K562 (cell line): ENCODE data around the gene LNPEP. TPM values are rescaled to one million over a fixed set of nuclear protein-coding genes. Genes with fewer than 3 reads are reported as not detected.

Source experiments
- ATAC-seq: fragments of 200-7000 bp; cut with Tn5 transposase; 3 replicates; pipeline ENCODE4 v1.9.1; 2020; ENCODE audit warnings: moderate library complexity
- BruUV-seq: library from RNA; stranded (reverse); fragments of 400-500 nt; replicated peaks from 2 replicates; lab custom pipeline; 2021; lab: Mats Ljungman, UMichigan
- CTCF ChIA-PET: fragments of 300-600 bp; formaldehyde crosslinking; extraction: SDS; loops from one replicate; lab custom pipeline; 2021; ENCODE audit warnings: low intra/inter-chr PET ratio; lab: Yijun Ruan, JAX
- POLR2A ChIA-PET: fragments of 300-600, 350-650 bp; sonication (Branson Sonifier 250); formaldehyde crosslinking; extraction: SDS; loops from one replicate; lab custom pipeline; 2021; ENCODE audit warnings: antibody characterized with exemption, inconsistent platforms; lab: Yijun Ruan, JAX
- DNase-seq, 4 experiments: peaks; one replicate each; pipeline versions ENCODE4 v3.0.0 to v3.0.0-alpha.2; 2011 to 2018; ENCODE audit warnings: low spot score in 3 of 4, mixed read lengths in 3 of 4; ENCODE audit errors: extremely low read depth in 1 of 4
- FAIRE-seq: peaks from 2 replicates; lab custom pipeline; 2011; peaks lifted over from hg19 to GRCh38; lab: Jason Lieb, UNC
- H2AFZ ChIP-seq: 2 replicates; pipeline ENCODE4 v1.6.0; 2011; ENCODE audit warnings: low read depth, low read length, control low read depth, inconsistent platforms
- H3K27ac ChIP-seq: fragments of 200-600 bp; 3 replicates; pipeline ENCODE4 v1.8.0; 2011; ENCODE audit warnings: low read depth, mild to moderate bottlenecking, control low read depth, inconsistent platforms, low read length, moderate library complexity, mixed read lengths; ENCODE audit errors: extremely low read depth
- H3K27me3 ChIP-seq, 2 experiments: fragments of 300-600 bp in 1 of 2; 2 replicates in 1 of 2; 3 replicates in 1 of 2; pipeline versions ENCODE4 v1.6.0 to v1.8.0; 2011; ENCODE audit warnings: inconsistent platforms in 2 of 2, low read length in 2 of 2, mild to moderate bottlenecking in 1 of 2, mixed read lengths in 1 of 2, moderate library complexity in 1 of 2; ENCODE audit not compliant: control insufficient read depth in 2 of 2, insufficient read depth in 2 of 2
- H3K36me3 ChIP-seq: fragments of 300-600 bp; 3 replicates; pipeline ENCODE4 v1.8.0; 2011; ENCODE audit warnings: mild to moderate bottlenecking, low read length, inconsistent platforms; ENCODE audit not compliant: control insufficient read depth, insufficient read depth
- H3K4me1 ChIP-seq, 2 experiments: fragments of 200-600 bp in 1 of 2; replicated peaks in 1 of 2; 2 replicates in 1 of 2; 3 replicates in 1 of 2; pipeline versions ENCODE4 v1.5.1 to v1.8.0; 2011; ENCODE audit warnings: inconsistent platforms in 2 of 2, low read length in 2 of 2, mild to moderate bottlenecking in 1 of 2, mixed read lengths in 1 of 2, moderate library complexity in 1 of 2; ENCODE audit not compliant: control insufficient read depth in 2 of 2, insufficient read depth in 2 of 2
- H3K4me2 ChIP-seq: 2 replicates; pipeline ENCODE4 v1.6.1; 2011; ENCODE audit warnings: low read length, control low read depth, inconsistent platforms, mixed read lengths; ENCODE audit not compliant: insufficient read depth
- H3K4me3 ChIP-seq: fragments of 200-600 bp; sonication (generic), shearing (Covaris generic); 2 replicates; pipeline ENCODE4 v1.5.1; 2016; ENCODE audit warnings: control low read depth, inconsistent platforms
- H3K79me2 ChIP-seq: fragments of 200-600 bp; 3 replicates; pipeline ENCODE4 v1.8.0; 2011; ENCODE audit warnings: low read length, inconsistent platforms; ENCODE audit not compliant: control insufficient read depth, insufficient read depth
- H3K9ac ChIP-seq, 2 experiments: 2 replicates each; pipeline versions ENCODE4 v1.6.0 to v1.6.1; 2011; ENCODE audit warnings: low read depth in 2 of 2, low read length in 2 of 2, control low read depth in 1 of 2, inconsistent platforms in 1 of 2, mild to moderate bottlenecking in 1 of 2, mixed read lengths in 1 of 2; ENCODE audit not compliant: insufficient read depth in 1 of 2
- H3K9me1 ChIP-seq: one replicate; pipeline ENCODE4 v1.6.0; 2011; ENCODE audit warnings: inconsistent platforms, mild to moderate bottlenecking, low read length, moderate library complexity; ENCODE audit not compliant: control insufficient read depth, insufficient read depth
- H3K9me3 ChIP-seq: replicated peaks from 2 replicates; pipeline ENCODE4 v1.5.1; 2011; ENCODE audit warnings: low read depth, low read length, inconsistent platforms; ENCODE audit not compliant: control insufficient read depth, insufficient read depth
- H4K20me1 ChIP-seq: replicated peaks from 2 replicates; pipeline ENCODE4 v1.6.1; 2011; ENCODE audit warnings: low read length, inconsistent platforms, mixed read lengths; ENCODE audit not compliant: control insufficient read depth, insufficient read depth
- FIP1L1 ChIP-seq: fragments of 200-400 bp; formaldehyde crosslinking; IDR thresholded peaks from 2 replicates; pipeline ENCODE4 v1.6.1; 2018; ENCODE audit warnings: mild to moderate bottlenecking, low read depth, low read length; ENCODE audit not compliant: poor library complexity, severe bottlenecking
- HIVEP1 ChIP-seq: fragments of 250-450 bp; sonication (Bioruptor Pico); IDR thresholded peaks from 2 replicates; pipeline ENCODE4 v1.4.0; 2020; ENCODE audit warnings: mild to moderate bottlenecking
- RBM22 ChIP-seq: fragments of 200-400 bp; formaldehyde crosslinking; IDR thresholded peaks from 2 replicates; pipeline ENCODE4 v1.6.1; 2018; ENCODE audit warnings: low read length, low read depth; ENCODE audit not compliant: poor library complexity, severe bottlenecking
- RFX1 ChIP-seq: fragments of 450-650 bp; IDR thresholded peaks from 2 replicates; pipeline ENCODE4 v1.6.1; 2016; ENCODE audit warnings: mild to moderate bottlenecking, moderate library complexity
- STAT5B ChIP-seq: fragments of 250-450 bp; sonication (Bioruptor Pico); IDR thresholded peaks from 2 replicates; pipeline ENCODE4 v1.8.0; 2021; ENCODE audit warnings: mild to moderate bottlenecking, inconsistent platforms
- TAF7 ChIP-seq: fragments of 450-650 bp; IDR thresholded peaks from 2 replicates; pipeline ENCODE4 v1.6.1; 2016; ENCODE audit warnings: missing genetic modification characterization, missing compliant biosample characterization
- TRIM28 ChIP-seq: fragments of 450-650 bp; IDR thresholded peaks from 2 replicates; pipeline ENCODE4 v1.6.1; 2017
- ZNF24 ChIP-seq: fragments of 450-650 bp; IDR thresholded peaks from 2 replicates; pipeline ENCODE4 v1.6.1; 2016
- WGBS: fragments of 100-300 bp; shearing (Covaris generic); methylation state at CpG from one replicate; pipeline ENCODE4 v1.1.6; 2016; ENCODE audit warnings: low coverage, mixed read lengths; ENCODE audit not compliant: insufficient coverage; ENCODE audit errors: missing lambda C conversion rate; 5-methylcytosine and 5-hydroxymethylcytosine counted together
- in situ Hi-C: fragments of 300-500 bp; cut with MboI; formaldehyde crosslinking; loops from 4 replicates; pipeline ENCODE4 v1.15.0; 2018; ENCODE audit warnings: inconsistent platforms, mixed read lengths
- intact Hi-C: fragments of 100-400 bp; cut with micrococcal nuclease; formaldehyde crosslinking; loops from 2 replicates; pipeline ENCODE4 v1.14.2; 2022
- polyA plus RNA-seq, 8 experiments: library from polyadenylated mRNA; depleted of rRNA in 4 of 8; stranded (reverse) in 5 of 8; unstranded in 3 of 8; fragments of >200 nt; fragmentation: Nextera tagmentation in 2 of 8; fragmentation: Illumina TruSeq in 1 of 8; extraction: Ambion mirVana in 2 of 8; extraction: Trizol in 1 of 8; gene quantifications; 2 replicates each; pipeline versions ENCODE4 v1.2.1 to v1.2.3, GENCODE V29; 2011 to 2014; ENCODE audit warnings: inconsistent platforms in 1 of 8, missing spikeins in 1 of 8
- total RNA-seq, 7 experiments: library from RNA; depleted of rRNA in 6 of 7; stranded (reverse); fragments of >200 nt in 6 of 7; fragmentation: Illumina TruSeq in 2 of 7; extraction: Trizol in 2 of 7; gene quantifications; 2 replicates each; pipeline versions ENCODE4 v1.2.1 to v1.2.3, GENCODE V29; 2011 to 2021; ENCODE audit warnings: low replicate concordance in 1 of 7
- TF ChIP-seq, protein P1 (sequence below): fragments of 150-350 bp; IDR thresholded peaks from 2 replicates; pipeline ENCODE4 v1.6.1; 2014; ENCODE audit warnings: low read depth, mild to moderate bottlenecking, low read length, borderline replicate concordance
- TF ChIP-seq, protein P2 (sequence below), 2 experiments: IDR thresholded peaks; 2 replicates each; pipeline ENCODE4 v1.6.1; 2012; ENCODE audit warnings: improper control_type of control experiment in 2 of 2, low read depth in 2 of 2, low read length in 2 of 2, borderline replicate concordance in 1 of 2
- TF ChIP-seq, protein P3 (sequence below): fragments of 250-450 bp; sonication (Bioruptor Pico); IDR thresholded peaks from 2 replicates; pipeline ENCODE4 v1.5.1; 2021; ENCODE audit warnings: mild to moderate bottlenecking

Gene LNPEP
- total and polyA plus RNA-seq, 9 of the 15 experiments (the other 6 are each of a cell fraction or from before 2014, with no cell fraction given) = 2.6 to 27.9 (median 11.2) TPM

DNA sequence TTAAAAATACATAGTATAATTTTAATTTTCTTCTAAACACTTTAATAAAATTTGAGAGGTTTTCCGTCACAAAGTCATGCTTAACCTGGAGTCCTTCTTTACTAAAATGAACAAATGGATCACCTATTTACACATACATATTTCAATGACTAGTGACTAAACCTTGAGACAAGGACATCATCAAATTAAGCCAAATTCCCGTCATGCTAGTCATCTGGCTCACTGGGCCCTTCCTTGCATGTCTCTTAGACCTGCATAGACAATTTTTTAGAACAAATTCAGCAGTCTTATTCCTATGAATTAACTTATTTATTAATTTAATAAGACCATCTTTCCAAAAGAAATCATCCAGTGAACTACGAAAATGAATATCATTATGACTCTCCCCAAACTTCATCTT is 33.0 kb upstream of the LNPEP start (continued):
- TF ChIP-seq, protein P1, sequence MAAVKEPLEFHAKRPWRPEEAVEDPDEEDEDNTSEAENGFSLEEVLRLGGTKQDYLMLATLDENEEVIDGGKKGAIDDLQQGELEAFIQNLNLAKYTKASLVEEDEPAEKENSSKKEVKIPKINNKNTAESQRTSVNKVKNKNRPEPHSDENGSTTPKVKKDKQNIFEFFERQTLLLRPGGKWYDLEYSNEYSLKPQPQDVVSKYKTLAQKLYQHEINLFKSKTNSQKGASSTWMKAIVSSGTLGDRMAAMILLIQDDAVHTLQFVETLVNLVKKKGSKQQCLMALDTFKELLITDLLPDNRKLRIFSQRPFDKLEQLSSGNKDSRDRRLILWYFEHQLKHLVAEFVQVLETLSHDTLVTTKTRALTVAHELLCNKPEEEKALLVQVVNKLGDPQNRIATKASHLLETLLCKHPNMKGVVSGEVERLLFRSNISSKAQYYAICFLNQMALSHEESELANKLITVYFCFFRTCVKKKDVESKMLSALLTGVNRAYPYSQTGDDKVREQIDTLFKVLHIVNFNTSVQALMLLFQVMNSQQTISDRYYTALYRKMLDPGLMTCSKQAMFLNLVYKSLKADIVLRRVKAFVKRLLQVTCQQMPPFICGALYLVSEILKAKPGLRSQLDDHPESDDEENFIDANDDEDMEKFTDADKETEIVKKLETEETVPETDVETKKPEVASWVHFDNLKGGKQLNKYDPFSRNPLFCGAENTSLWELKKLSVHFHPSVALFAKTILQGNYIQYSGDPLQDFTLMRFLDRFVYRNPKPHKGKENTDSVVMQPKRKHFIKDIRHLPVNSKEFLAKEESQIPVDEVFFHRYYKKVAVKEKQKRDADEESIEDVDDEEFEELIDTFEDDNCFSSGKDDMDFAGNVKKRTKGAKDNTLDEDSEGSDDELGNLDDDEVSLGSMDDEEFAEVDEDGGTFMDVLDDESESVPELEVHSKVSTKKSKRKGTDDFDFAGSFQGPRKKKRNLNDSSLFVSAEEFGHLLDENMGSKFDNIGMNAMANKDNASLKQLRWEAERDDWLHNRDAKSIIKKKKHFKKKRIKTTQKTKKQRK = no peak

DNA sequence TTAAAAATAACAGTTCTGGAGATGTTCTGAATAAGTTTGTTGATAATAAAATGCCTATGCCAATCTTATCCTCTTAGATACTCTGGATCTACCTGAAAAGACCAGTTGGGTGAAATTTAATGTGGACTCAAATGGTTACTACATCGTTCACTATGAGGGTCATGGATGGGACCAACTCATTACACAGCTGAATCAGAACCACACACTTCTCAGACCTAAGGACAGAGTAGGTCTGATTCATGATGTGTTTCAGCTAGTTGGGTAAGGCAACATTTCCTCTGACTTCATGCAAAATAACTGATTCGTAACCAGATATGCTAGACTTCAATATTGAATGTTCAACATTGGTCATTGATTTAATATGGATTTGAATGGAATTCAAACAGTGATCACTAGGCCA is 32.6 kb upstream of the LNPEP start:
- ATAC-seq (no peak), FAIRE-seq (no peak), DNase-seq (no peak)
- Histone ChIP-seq H3K27me3 (no peaks in the 10 kb centered on the region), H4K20me1 (no peaks in the 10 kb centered on the region), H3K27ac (no peak overlapping the region), H2AFZ (no peak overlapping the region), H3K4me2 (no peak overlapping the region), H3K9me3 (no peaks in the 10 kb centered on the region), H3K9me1 (no peaks in the 10 kb centered on the region), H3K4me1 (no peaks in the 10 kb centered on the region), H3K79me2 (no peaks in the 10 kb centered on the region), H3K9ac (no peak overlapping the region), H3K36me3 (no peaks in the 10 kb centered on the region), H3K4me3 (no peak overlapping the region)
- intact Hi-C loops (no loop called here), in situ Hi-C loops (no loop called here)
- WGBS = 51% methylated on average over 2 of the region's 2 CpGs
- BruUV-seq = no TSS peak
- TF ChIP-seq RFX1 = no peak
- no peak for TF ChIP-seq FIP1L1
- TF ChIP-seq, protein P2, sequence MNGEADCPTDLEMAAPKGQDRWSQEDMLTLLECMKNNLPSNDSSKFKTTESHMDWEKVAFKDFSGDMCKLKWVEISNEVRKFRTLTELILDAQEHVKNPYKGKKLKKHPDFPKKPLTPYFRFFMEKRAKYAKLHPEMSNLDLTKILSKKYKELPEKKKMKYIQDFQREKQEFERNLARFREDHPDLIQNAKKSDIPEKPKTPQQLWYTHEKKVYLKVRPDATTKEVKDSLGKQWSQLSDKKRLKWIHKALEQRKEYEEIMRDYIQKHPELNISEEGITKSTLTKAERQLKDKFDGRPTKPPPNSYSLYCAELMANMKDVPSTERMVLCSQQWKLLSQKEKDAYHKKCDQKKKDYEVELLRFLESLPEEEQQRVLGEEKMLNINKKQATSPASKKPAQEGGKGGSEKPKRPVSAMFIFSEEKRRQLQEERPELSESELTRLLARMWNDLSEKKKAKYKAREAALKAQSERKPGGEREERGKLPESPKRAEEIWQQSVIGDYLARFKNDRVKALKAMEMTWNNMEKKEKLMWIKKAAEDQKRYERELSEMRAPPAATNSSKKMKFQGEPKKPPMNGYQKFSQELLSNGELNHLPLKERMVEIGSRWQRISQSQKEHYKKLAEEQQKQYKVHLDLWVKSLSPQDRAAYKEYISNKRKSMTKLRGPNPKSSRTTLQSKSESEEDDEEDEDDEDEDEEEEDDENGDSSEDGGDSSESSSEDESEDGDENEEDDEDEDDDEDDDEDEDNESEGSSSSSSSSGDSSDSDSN (IDR thresholded peaks at IDR 0.05; ENCODE audit: borderline replicate concordance in 1 of 2, low read depth in 2 of 2, low read length in 2 of 2) = no peak
- no peak for TF ChIP-seq RBM22
- TF ChIP-seq TRIM28 = no peak
- no peak for TF ChIP-seq TAF7 (tag)
- no peak for TF ChIP-seq ZNF24
- no peak for TF ChIP-seq STAT5B (CRISPR knock-in tag)
- TF ChIP-seq, protein P3, sequence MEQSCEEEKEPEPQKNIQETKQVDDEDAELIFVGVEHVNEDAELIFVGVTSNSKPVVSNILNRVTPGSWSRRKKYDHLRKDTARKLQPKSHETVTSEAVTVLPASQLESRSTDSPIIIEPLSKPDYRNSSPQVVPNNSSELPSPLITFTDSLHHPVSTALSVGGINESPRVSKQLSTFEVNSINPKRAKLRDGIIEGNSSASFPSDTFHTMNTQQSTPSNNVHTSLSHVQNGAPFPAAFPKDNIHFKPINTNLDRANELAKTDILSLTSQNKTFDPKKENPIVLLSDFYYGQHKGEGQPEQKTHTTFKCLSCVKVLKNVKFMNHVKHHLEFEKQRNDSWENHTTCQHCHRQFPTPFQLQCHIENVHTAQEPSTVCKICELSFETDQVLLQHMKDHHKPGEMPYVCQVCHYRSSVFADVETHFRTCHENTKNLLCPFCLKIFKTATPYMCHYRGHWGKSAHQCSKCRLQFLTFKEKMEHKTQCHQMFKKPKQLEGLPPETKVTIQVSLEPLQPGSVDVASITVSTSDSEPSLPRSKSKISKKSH (CRISPR knock-in tag) = no peak
- TF ChIP-seq HIVEP1 (CRISPR knock-in tag) = no peak
- ChIA-PET CTCF (no interaction called here), POLR2A (no interaction called here)
